ENCODE results near the gene NCR2.

Gene NCR2

GRCh38 chr6:41336824-41337223 is 1.4 kb downstream of the NCR2 start:
- ChIA-PET CTCF (no interaction called here), POLR2A (no interaction called here)
- no peak for DNase-seq (ENCODE audit: extremely low spot score)
- TF ChIP-seq BHLHE40 (IDR thresholded peaks at IDR 0.05; ENCODE audit: borderline replicate concordance) (no peak), FOXA1 (IDR thresholded peaks at IDR 0.05) (no peak), L3MBTL2 (conservative IDR thresholded peaks at IDR 0.05) (no peak), ARNT (IDR thresholded peaks at IDR 0.05) (no peak), HDGF (IDR thresholded peaks at IDR 0.05; ENCODE audit: borderline replicate concordance) (no peak), PKNOX1 (IDR thresholded peaks at IDR 0.05) (no peak), LEF1 (IDR thresholded peaks at IDR 0.05; ENCODE audit: borderline replicate concordance) (no peak), SUZ12 (IDR thresholded peaks at IDR 0.05) (no peak), FOXK2 (IDR thresholded peaks at IDR 0.05) (no peak), ELF4 (IDR thresholded peaks at IDR 0.05) (no peak), FOXM1 (IDR thresholded peaks at IDR 0.05; ENCODE audit: borderline replicate concordance) (no peak), TARDBP (IDR thresholded peaks at IDR 0.05) (no peak), ZNF384 (IDR thresholded peaks at IDR 0.05) (no peak)

- CTCF ChIA-PET = interaction anchor here (1.2 to 1.6 kb wide), 2 partner anchors 18 to 20 kb away, joined by 5 read pairs; no protein-coding TSS in a partner anchor
- no peak for TF ChIP-seq TARDBP (IDR thresholded peaks at IDR 0.05)
- no peak for TF ChIP-seq L3MBTL2 (conservative IDR thresholded peaks at IDR 0.05)
- no peak for TF ChIP-seq ZNF384 (IDR thresholded peaks at IDR 0.05)
- TF ChIP-seq ARNT (IDR thresholded peaks at IDR 0.05) = no peak
- TF ChIP-seq LEF1 (IDR thresholded peaks at IDR 0.05; ENCODE audit: borderline replicate concordance) = no peak
- no peak for TF ChIP-seq NFRKB (IDR thresholded peaks at IDR 0.05)
- TF ChIP-seq SP1 (IDR thresholded peaks at IDR 0.05) = no peak
- no peak for TF ChIP-seq CTBP1 (IDR thresholded peaks at IDR 0.05; ENCODE audit: borderline replicate concordance)
- TF ChIP-seq PKNOX1 (IDR thresholded peaks at IDR 0.05) = no peak
- no peak for TF ChIP-seq HDGF (IDR thresholded peaks at IDR 0.05; ENCODE audit: borderline replicate concordance)
- no peak for TF ChIP-seq SUZ12 (IDR thresholded peaks at IDR 0.05)
- TF ChIP-seq BHLHE40 (IDR thresholded peaks at IDR 0.05; ENCODE audit: borderline replicate concordance) = no peak
- POLR2A ChIA-PET = no interaction called here
- no peak for DNase-seq (ENCODE audit: extremely low spot score)
These were observed 2.3 kb downstream of the NCR2 start for GRCh38 chr6:41337709-41338108.

- ChIA-PET POLR2A (interaction anchor here (0.6 kb wide), 1 partner anchor 214 kb away, joined by 3 read pairs; no protein-coding TSS in a partner anchor), CTCF (interaction anchor here (0.6 to 1.6 kb wide), 5 partner anchors 19 to 310 kb away, joined by 3 to 5 read pairs (median 5); no protein-coding TSS in a partner anchor)
- TF ChIP-seq ELF4 (IDR thresholded peaks at IDR 0.05) (no peak), LEF1 (IDR thresholded peaks at IDR 0.05; ENCODE audit: borderline replicate concordance) (no peak), CTBP1 (IDR thresholded peaks at IDR 0.05; ENCODE audit: borderline replicate concordance) (no peak), FOXM1 (IDR thresholded peaks at IDR 0.05; ENCODE audit: borderline replicate concordance) (no peak), L3MBTL2 (conservative IDR thresholded peaks at IDR 0.05) (no peak)
- DNase-seq (ENCODE audit: extremely low spot score) = no peak
These were observed 3.3 kb downstream of the NCR2 start for GRCh38 chr6:41338659-41339058.

- TF ChIP-seq BHLHE40 (IDR thresholded peaks at IDR 0.05; ENCODE audit: borderline replicate concordance) = no peak
- TF ChIP-seq TARDBP (IDR thresholded peaks at IDR 0.05) = no peak
- no peak for TF ChIP-seq FOXM1 (IDR thresholded peaks at IDR 0.05; ENCODE audit: borderline replicate concordance)
- TF ChIP-seq SUZ12 (IDR thresholded peaks at IDR 0.05) = no peak
- no peak for TF ChIP-seq ELF4 (IDR thresholded peaks at IDR 0.05)
- no peak for TF ChIP-seq SP1 (IDR thresholded peaks at IDR 0.05)
- TF ChIP-seq NFRKB (IDR thresholded peaks at IDR 0.05) = no peak
- no peak for TF ChIP-seq L3MBTL2 (conservative IDR thresholded peaks at IDR 0.05)
- no peak for DNase-seq (ENCODE audit: extremely low spot score)
- CTCF ChIA-PET = no interaction called here
- POLR2A ChIA-PET = no interaction called here
These were observed 6.2 kb downstream of the NCR2 start for GRCh38 chr6:41341580-41341979.

GRCh38 chr6:41342241-41342640 is 6.8 kb downstream of the NCR2 start:
- ChIA-PET POLR2A (no interaction called here), CTCF (no interaction called here)
- no peak for DNase-seq (ENCODE audit: extremely low spot score)
- no peak for TF ChIP-seq ARNT (IDR thresholded peaks at IDR 0.05)
- TF ChIP-seq FOXK2 (IDR thresholded peaks at IDR 0.05) = no peak
- TF ChIP-seq ELF4 (IDR thresholded peaks at IDR 0.05) = no peak

- no peak for DNase-seq (ENCODE audit: extremely low spot score)
- TF ChIP-seq TARDBP (IDR thresholded peaks at IDR 0.05) (no peak), FOXK2 (IDR thresholded peaks at IDR 0.05) (no peak), LEF1 (IDR thresholded peaks at IDR 0.05; ENCODE audit: borderline replicate concordance) (no peak)
- CTCF ChIA-PET = interaction anchor here (1.0 kb wide), 1 partner anchor 25 kb away, joined by 3 read pairs; no protein-coding TSS in a partner anchor
- POLR2A ChIA-PET = no interaction called here
These were observed 8.3 kb downstream of the NCR2 start for GRCh38 chr6:41343641-41344187.

GRCh38 chr6:41344876-41345275 is 9.5 kb downstream of the NCR2 start:
- TF ChIP-seq LEF1 (IDR thresholded peaks at IDR 0.05; ENCODE audit: borderline replicate concordance) = no peak
- TF ChIP-seq TARDBP (IDR thresholded peaks at IDR 0.05) = no peak
- TF ChIP-seq PKNOX1 (IDR thresholded peaks at IDR 0.05) = no peak
- TF ChIP-seq BHLHE40 (IDR thresholded peaks at IDR 0.05; ENCODE audit: borderline replicate concordance) = no peak
- TF ChIP-seq ZNF384 (IDR thresholded peaks at IDR 0.05) = no peak
- TF ChIP-seq HDGF (IDR thresholded peaks at IDR 0.05; ENCODE audit: borderline replicate concordance) = no peak
- no peak for TF ChIP-seq FOXM1 (IDR thresholded peaks at IDR 0.05; ENCODE audit: borderline replicate concordance)
- no peak for TF ChIP-seq ARNT (IDR thresholded peaks at IDR 0.05)
- TF ChIP-seq SP1 (IDR thresholded peaks at IDR 0.05) = no peak
- TF ChIP-seq L3MBTL2 (conservative IDR thresholded peaks at IDR 0.05) = no peak
- TF ChIP-seq FOXA1 (IDR thresholded peaks at IDR 0.05) = no peak
- TF ChIP-seq NFRKB (IDR thresholded peaks at IDR 0.05) = no peak
- TF ChIP-seq CTBP1 (IDR thresholded peaks at IDR 0.05; ENCODE audit: borderline replicate concordance) = no peak
- no peak for TF ChIP-seq ELF4 (IDR thresholded peaks at IDR 0.05)
- no peak for TF ChIP-seq SUZ12 (IDR thresholded peaks at IDR 0.05)
- TF ChIP-seq FOXK2 (IDR thresholded peaks at IDR 0.05) = no peak
- DNase-seq (ENCODE audit: extremely low spot score) = no peak
- POLR2A ChIA-PET = no interaction called here
- CTCF ChIA-PET = no interaction called here
